NCI-H526 (cell line): Measurements from ENCODE around the gene BHLHE40.

Experiments used
- DNase-seq, 2 experiments: peaks; one replicate each; lab custom pipeline; 2025; lab: John Stamatoyannopoulos, UW

BHLHE40 gene

GRCh38 chr3:5019411-5020241, 40.4 kb downstream of the BHLHE40 start:
- no peak for DNase-seq

DNA sequence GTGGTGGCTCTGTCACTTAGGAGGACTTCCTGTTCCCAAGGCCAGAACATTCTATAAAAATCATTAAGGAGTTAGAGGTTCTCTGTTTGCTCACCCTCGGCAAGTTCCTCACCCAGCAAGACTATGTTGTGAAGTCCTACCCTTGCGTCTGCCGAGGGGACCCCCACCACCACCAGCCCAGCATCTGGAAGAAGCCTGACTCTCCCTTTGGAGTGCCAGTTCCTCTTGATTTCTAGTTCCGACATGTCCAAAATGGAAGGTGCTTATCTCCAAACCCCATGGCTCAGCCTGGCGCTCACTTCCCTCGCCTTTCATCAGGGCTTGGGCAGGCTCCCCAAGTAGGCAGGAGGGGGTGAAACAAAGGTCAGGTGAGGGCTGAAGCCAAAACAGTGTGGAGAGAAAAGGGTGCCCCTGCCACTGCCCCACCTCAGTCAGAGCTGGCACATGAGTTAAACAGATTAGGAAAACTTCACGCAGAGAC, 41.0 kb downstream of the BHLHE40 start:
- DNase-seq = no peak

GRCh38 chr3:5021116-5022092, 42.2 kb downstream of the BHLHE40 start:
- DNase-seq = no peak

- DNase-seq = no peak
Observed at GRCh38 chr3:5022187-5022965, 43.1 kb downstream of the BHLHE40 start.

DNA sequence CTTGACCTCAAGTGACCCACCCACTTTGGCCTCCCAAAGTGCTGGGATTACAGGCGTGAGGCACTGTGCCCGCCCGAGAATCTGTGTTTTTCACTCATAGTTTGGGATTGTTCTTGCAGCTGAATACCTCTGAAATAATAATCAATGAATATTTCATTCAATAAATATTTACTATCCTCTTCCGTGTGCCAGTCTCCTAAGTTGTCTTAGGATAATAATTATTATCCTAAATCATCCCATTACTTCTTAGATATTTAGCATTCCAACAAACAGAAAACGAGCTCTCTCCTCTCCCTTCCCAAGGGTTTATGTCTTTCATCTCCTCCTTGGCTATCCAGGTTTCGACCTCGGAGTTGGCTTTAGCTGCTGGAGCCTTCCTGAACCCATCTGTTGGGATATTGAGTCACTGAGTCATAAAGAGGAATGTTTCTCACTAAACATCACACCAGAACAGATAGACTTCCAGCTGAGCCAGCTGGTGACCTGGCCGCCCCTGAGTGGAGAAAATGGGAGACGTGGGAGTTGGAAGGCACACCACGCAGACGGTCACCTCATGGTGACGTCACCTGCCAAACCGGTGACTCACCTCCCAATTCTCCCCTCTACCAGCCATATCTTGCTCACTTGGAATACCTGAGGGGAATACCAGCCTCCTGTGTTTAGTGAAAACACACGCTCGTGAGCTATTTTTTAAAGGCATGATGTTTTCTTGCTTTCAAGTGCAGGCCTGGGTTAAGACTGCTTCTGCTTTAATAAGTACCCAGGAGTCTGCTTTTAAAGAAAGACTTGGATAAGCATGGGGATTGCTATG, 43.9 kb downstream of the BHLHE40 start:
- DNase-seq = no peak

DNA sequence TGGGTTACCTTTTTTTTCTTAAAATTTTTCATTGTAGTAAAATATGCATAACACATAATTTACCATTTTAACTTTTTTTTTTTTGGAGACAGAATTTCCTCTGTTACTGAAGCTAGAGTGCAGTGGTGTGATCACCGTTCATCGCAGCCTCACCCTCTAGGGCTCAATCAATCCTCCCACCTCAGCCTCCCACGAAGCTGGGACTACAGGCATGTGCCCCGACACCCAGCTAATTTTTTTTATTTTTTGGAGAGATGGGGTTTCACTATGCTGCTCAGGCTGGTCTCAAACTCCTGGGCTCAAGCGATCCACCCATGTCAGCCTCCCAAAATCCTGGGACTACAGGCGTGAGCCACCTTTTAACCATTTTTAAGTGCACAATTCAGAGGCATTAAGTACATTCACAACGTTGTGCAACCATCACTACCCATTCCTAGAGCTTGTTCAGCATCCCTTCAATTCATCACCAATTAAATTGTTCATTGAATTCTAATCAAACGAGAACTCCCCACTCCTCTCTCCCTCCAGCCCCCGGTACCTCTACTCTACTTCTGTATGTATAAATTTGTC, 44.6 kb downstream of the BHLHE40 start:
- no peak for DNase-seq

- no peak for DNase-seq
Observed at GRCh38 chr3:5026046-5026362, 46.8 kb downstream of the BHLHE40 start.

GRCh38 chr3:5029715-5030114, 50.5 kb downstream of the BHLHE40 start:
- DNase-seq = no peak

DNA sequence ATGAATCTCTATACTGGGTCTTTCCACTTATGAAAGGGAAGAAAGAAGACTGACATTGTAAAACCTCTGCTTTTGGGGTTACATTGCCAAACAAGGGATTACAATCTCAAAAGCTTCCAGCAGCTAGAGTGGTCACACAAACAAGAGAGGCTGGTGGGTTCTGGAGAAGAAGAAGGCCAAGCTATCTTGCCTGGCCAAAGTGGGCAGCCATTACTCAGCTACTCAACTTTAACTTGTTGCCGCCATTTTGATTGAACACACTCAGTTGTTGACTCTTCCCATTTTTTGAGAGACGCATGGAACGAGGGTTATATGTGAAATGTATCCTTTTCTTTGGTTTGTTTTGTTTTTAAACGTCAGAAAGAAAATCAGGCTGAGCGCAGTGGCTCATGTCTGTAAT, 50.9 kb downstream of the BHLHE40 start:
- no peak for DNase-seq

DNA sequence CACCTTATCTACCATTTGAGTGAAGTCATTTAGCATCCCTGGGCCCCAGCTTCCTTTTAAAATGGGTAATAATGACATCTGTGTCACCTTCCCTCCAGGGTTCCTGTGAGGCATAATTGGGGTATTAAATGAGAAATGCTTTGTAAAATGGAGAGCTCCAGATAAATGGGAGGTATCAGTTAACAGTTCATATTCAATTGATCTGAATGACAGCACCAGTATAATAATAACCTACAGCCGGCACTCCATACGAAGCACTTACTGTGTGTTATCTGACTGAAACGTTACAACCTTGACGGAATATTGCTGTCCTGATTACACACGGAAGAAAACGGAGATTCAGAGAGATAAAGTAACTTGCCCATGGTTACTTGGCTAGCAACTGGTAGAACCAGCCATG, 53.6 kb downstream of the BHLHE40 start:
- no peak for DNase-seq
